C1 segment of cervical spinal cord (tissue), 14 donors: ENCODE data around the gene EDDM13.
"Not testable (repeated sequence)": the region's sequence is repeated elsewhere in the genome, so short reads cannot be mapped to it uniquely, and the experiment has no call there.

ENCODE experiments used
- DNase-seq, 14 donors: peaks; one replicate each; lab custom pipeline; 2025; lab: John Stamatoyannopoulos, UW

The EDDM13 gene

GRCh38 chr19:56295531-56296455, 23.2 kb downstream of the EDDM13 start:
- DNase-seq: no peak

DNA sequence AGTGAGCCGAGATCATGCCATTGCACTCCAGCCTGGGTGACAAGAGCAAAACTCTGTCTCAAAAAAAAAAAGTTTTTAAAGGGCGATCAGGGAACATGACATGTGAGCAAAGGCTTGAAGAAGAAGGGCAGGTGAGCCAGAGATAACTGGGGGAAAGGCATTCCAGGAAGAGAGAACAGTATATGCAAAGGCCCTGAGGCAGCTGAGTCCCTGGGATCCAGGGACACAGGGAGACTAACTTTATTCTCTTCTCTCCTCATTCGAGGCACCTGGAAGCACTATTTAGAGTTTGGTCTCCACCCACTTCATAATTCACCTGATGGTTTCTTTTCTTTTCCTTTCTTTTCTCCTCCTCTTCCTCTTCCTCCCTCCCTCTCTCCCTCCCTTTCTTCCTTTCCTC, 24.5 kb downstream of the EDDM13 start:
- no peak for DNase-seq

DNA sequence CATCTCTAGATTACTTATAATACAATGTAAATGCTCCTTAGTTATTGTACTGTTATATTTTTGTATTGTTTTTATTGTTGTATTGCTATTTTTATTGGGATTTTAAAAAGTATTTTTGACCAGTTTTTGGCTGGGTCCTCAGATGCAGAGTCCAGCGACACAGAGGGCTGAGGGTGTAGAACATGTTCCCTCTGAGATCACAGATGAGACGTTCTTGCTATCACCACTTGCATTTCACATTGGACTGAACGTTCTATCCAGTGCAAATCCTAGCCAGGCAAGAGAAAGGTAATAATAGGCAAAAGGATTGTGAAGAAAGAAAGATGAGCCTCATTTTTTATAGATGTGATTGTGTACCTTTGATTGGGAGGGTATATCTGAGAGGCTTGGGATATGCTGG, 27.1 kb downstream of the EDDM13 start:
- no peak for DNase-seq

- no peak for DNase-seq
Measured at GRCh38 chr19:56301155-56301554, 28.6 kb downstream of the EDDM13 start.

DNA sequence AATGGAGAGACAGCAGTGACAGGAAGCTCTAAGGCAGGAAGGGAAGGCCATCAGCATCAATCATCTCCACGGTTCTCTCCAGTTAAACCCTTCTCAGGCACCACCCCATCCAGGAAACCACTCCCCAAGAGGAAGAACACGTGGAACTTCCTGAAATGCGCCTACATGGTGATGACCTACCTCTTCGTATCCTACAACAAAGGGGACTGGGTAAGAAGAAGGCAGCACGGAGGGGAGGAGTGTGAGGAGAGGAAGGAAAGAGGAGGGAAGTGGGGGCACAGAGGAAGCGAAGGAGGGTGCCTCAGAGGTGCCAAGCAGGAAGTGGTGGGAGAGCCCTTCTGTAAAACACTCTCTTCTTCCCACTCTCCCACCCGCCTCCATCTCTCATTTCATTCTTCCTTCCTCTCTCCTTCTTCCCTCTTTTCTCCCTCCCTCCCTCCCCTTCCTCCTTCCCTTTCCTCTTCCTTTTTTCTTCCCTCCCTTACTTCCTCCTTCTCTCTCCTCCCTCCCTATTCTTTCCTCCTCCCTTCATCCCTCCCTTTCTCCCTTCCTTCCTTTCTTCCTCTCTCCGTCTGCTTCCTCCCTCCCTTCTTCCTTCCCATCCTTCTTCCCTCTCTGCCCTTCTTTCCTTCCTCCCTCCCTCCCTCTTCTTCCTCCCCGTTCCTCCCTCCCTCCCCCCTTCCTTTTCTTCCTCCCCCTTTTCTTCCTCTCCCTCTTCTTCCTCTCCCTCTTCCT, 29.5 kb downstream of the EDDM13 start:
- no peak for DNase-seq

GRCh38 chr19:56304243-56304642, 31.7 kb downstream of the EDDM13 start:
- DNase-seq: no peak

GRCh38 chr19:56306016-56306415, 33.5 kb downstream of the EDDM13 start:
- DNase-seq: no peak

GRCh38 chr19:56307062-56307461, 34.5 kb downstream of the EDDM13 start:
- not testable (repeated sequence) for DNase-seq

DNA sequence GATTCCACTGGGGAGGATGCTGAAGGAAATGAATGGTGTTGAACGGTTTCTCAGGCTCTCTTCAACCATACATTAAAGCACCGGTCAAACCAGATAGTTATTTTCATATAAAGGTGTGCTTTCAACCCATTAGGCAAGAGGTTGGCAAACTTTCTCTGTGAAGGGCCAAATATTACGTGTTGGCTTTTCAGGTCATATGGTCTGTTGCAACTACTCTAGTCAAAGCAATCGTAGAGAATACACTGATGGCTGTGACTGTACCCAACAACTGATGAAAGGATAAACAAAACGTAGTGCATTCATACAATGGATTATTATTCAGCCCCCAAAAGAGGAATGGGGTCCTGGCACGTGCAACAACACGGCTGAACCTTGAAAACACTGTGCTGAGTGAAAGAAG, 36.2 kb downstream of the EDDM13 start:
- DNase-seq: no peak

- DNase-seq: peak in 1 of 14 donors; percentile 7
Measured at GRCh38 chr19:56309511-56310185, 37.1 kb downstream of the EDDM13 start.

DNA sequence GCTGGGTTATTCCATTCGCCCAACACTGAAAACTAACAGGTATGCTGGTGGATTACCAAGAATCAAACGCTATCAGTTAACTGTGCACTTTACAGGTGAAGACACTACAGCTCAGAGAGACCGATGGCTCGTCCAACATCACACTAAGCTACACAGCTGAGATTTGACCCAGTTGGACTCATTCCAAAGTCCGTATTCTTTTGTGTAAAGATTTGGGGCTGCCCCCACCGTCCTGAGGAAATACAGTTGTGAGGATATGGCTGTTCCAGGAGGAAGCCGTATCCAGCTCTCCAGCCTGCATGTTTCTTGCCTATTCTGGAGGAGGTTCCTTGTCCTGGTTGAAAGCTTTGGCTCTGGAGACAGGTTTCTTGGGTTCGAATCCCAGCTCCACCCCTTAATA, 37.9 kb downstream of the EDDM13 start:
- peak in 1 of 14 donors; percentile 7 for DNase-seq

GRCh38 chr19:56312342-56312741, 39.8 kb downstream of the EDDM13 start:
- DNase-seq: no peak

- no peak for DNase-seq
Measured at GRCh38 chr19:56312787-56313657, 40.5 kb downstream of the EDDM13 start.

- DNase-seq: no peak
Measured at GRCh38 chr19:56314018-56314380, 41.5 kb downstream of the EDDM13 start.

GRCh38 chr19:56314381-56315076, 42.0 kb downstream of the EDDM13 start, which contains the start of gene ZSCAN5A:
TSS of gene ZSCAN5A (minus strand) at chr19:56314839. CDS start at chr19:56225046, 89,793 bp downstream.
- DNase-seq: peak; percentile 98 to 100 (median 100)

GRCh38 chr19:56315077-56315828, 42.7 kb downstream of the EDDM13 start:
- peak; percentile 72 to 100 (median 96) for DNase-seq

- DNase-seq: no peak
Measured at GRCh38 chr19:56316728-56317127, 44.2 kb downstream of the EDDM13 start.

GRCh38 chr19:56317749-56318148, 45.2 kb downstream of the EDDM13 start:
- DNase-seq: no peak

GRCh38 chr19:56319991-56320390, 47.4 kb downstream of the EDDM13 start:
- DNase-seq: no peak
